Breast epithelium (tissue), 4 donors: ENCODE measurements around the gene NR0B1. TPM values are rescaled to one million over a fixed set of nuclear protein-coding genes. Genes with fewer than 3 reads are reported as not detected.

Experiments
- DNase-seq, 2 donors: peaks; one replicate each; pipeline ENCODE4 v3.0.0-alpha.2; 2019; ENCODE audit warnings: low spot score in 2 of 2
- H3K27ac ChIP-seq, 2 donors: fragments of 200-600 bp; sonication (generic) in 1 of 2; one replicate each; pipeline ENCODE4 v1.5.1; 2016 to 2019; ENCODE audit warnings: mild to moderate bottlenecking in 1 of 2
- H3K27me3 ChIP-seq, 2 donors: fragments of 200-600 bp; sonication (generic) in 1 of 2; one replicate each; pipeline versions ENCODE4 v1.5.1 to v1.6.0; 2017 to 2019; ENCODE audit warnings: control low read depth in 1 of 2, mild to moderate bottlenecking in 1 of 2
- H3K36me3 ChIP-seq: fragments of 200-600 bp; one replicate; pipeline ENCODE4 v1.5.1; 2019
- H3K4me1 ChIP-seq, 2 donors: fragments of 200-600 bp; sonication (generic); one replicate each; pipeline ENCODE4 v1.5.1; 2016 to 2019; ENCODE audit warnings: control low read depth in 1 of 2
- H3K4me3 ChIP-seq, 3 donors: fragments of 200-600 bp; sonication (generic); 1 replicate in 2 of 3; 2 replicates in 1 of 3; pipeline ENCODE4 v1.5.1; 2016 to 2019; ENCODE audit warnings: mild to moderate bottlenecking in 3 of 3, moderate library complexity in 2 of 3
- H3K9me3 ChIP-seq, 2 donors: fragments of 200-600 bp; sonication (generic) in 1 of 2; one replicate each; pipeline ENCODE4 v1.5.1; 2016 to 2019; ENCODE audit warnings: control low read depth in 1 of 2
- POLR2A ChIP-seq: fragments of 450-650 bp; IDR thresholded peaks from one replicate; pipeline ENCODE4 v1.6.1; 2016; ENCODE audit warnings: antibody characterized with exemption, mild to moderate bottlenecking, moderate library complexity
- POLR2AphosphoS5 ChIP-seq, 3 donors: sonication (generic); formaldehyde crosslinking; IDR thresholded peaks; one replicate each; pipeline ENCODE4 v1.6.1; 2017; ENCODE audit warnings: antibody characterized with exemption in 3 of 3
- intact Hi-C: fragments of 100-400 bp; cut with DNase I; formaldehyde crosslinking; loops from one replicate; pipeline ENCODE4 v1.15.1; 2023; ENCODE audit warnings: low total_unique reads
- total RNA-seq, 3 donors: library from RNA; depleted of rRNA; stranded (reverse); fragments of >200 nt; gene quantifications; one replicate each; pipeline ENCODE4 v1.1.0, GENCODE V29; 2016
- TF ChIP-seq, protein P1 (sequence below), 3 donors: fragments of 450-650 bp; IDR thresholded peaks; one replicate each; pipeline ENCODE4 v1.5.1; 2016 to 2017; ENCODE audit warnings: antibody characterized with exemption in 3 of 3, mild to moderate bottlenecking in 3 of 3, moderate library complexity in 3 of 3

The NR0B1 gene, protein sequence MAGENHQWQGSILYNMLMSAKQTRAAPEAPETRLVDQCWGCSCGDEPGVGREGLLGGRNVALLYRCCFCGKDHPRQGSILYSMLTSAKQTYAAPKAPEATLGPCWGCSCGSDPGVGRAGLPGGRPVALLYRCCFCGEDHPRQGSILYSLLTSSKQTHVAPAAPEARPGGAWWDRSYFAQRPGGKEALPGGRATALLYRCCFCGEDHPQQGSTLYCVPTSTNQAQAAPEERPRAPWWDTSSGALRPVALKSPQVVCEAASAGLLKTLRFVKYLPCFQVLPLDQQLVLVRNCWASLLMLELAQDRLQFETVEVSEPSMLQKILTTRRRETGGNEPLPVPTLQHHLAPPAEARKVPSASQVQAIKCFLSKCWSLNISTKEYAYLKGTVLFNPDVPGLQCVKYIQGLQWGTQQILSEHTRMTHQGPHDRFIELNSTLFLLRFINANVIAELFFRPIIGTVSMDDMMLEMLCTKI
- total RNA-seq = not detected

DNA sequence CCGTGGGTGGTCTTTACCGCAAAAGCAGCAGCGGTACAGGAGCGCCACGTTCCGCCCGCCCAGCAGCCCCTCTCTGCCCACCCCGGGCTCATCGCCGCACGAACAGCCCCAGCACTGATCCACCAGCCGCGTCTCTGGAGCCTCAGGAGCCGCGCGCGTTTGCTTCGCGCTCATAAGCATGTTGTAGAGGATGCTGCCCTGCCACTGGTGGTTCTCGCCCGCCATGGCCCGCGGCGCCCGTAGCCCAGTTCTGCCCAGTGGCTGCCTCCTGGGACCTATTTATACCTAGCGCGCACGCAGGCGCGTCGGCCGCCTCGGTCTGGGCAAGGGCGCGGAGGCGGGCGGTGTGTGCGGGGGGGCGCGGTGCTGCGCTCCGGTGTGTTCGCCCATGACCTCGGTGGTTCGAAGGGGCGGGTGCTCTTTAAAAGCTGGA, at the start of gene NR0B1:
NR0B1 (minus strand) TSS at position 252 of the 433 bp plus-strand sequence; CDS start at position 225, 27 bp downstream.
- H3K27me3 ChIP-seq = peaks cover 3 to 36% of the 10 kb centered on the region in 2 donors
- TF ChIP-seq POLR2A (no peak), POLR2AphosphoS5 (IDR thresholded peaks at IDR 0.05) (no peak)
- TF ChIP-seq, protein P1, sequence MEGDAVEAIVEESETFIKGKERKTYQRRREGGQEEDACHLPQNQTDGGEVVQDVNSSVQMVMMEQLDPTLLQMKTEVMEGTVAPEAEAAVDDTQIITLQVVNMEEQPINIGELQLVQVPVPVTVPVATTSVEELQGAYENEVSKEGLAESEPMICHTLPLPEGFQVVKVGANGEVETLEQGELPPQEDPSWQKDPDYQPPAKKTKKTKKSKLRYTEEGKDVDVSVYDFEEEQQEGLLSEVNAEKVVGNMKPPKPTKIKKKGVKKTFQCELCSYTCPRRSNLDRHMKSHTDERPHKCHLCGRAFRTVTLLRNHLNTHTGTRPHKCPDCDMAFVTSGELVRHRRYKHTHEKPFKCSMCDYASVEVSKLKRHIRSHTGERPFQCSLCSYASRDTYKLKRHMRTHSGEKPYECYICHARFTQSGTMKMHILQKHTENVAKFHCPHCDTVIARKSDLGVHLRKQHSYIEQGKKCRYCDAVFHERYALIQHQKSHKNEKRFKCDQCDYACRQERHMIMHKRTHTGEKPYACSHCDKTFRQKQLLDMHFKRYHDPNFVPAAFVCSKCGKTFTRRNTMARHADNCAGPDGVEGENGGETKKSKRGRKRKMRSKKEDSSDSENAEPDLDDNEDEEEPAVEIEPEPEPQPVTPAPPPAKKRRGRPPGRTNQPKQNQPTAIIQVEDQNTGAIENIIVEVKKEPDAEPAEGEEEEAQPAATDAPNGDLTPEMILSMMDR (IDR thresholded peaks at IDR 0.05) = no peak
- no peaks in the 10 kb centered on the region for H3K9me3 ChIP-seq
- peak within 1 kb of the TSS; percentile 22 to 59 (median 42) for H3K4me3 ChIP-seq
- no peak for DNase-seq
- intact Hi-C loops = no loop called here
- no peaks in the 10 kb centered on the region for H3K36me3 ChIP-seq
- H3K27ac ChIP-seq = no peak within 1 kb of the TSS
- no peaks in the 10 kb centered on the region for H3K4me1 ChIP-seq

DNA sequence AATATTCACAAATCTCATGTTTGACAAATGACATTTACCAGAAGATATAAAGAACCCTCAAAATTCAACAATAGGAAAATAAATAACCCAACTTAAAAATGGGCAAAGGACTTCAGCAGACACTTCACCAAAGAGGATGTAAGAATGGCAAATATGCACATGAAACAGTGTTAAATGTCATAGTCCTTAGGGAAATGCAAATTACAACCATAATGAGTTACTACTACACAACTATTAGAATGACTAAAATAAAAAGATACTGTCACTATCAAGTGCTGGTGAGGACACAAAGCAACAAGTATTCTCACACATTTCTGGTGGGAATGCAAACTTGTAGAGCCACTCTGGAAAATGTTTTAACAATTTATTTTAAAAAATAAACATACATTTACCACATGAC, 40.8 kb upstream of the NR0B1 start:
- intact Hi-C loops = no loop called here

DNA sequence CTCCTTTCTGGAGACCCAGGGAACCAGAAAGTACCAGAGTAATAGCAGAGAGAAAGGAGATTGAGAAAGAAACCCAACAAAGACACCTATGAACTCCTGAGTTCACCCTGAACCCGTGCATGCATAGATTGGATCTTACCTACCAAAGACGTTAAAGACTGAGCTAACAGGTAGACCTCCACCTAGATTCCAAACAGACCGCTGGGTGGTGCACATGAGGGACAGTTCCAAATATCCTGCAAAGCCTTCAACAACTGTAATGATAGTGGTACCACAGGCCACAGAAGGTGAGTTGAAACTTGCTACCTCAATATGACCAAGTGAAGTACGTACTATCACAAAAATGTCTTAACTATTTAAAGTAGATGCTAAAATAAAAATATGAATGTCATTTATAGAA, 34.0 kb upstream of the NR0B1 start:
- no peak for DNase-seq
- intact Hi-C loops = no loop called here
- no peak overlapping the region for H3K4me3 ChIP-seq
- no peak for TF ChIP-seq POLR2AphosphoS5 (IDR thresholded peaks at IDR 0.05)
- TF ChIP-seq, protein P1 (IDR thresholded peaks at IDR 0.05) = no peak
- TF ChIP-seq POLR2A = no peak
- H3K36me3 ChIP-seq = no peaks in the 10 kb centered on the region
- H3K4me1 ChIP-seq = no peaks in the 10 kb centered on the region
- no peaks in the 10 kb centered on the region for H3K9me3 ChIP-seq
- H3K27me3 ChIP-seq = peaks cover 0 to 11% of the 10 kb centered on the region in 2 donors
- H3K27ac ChIP-seq = no peak overlapping the region

More for the DNA sequence above, 40.8 kb upstream of the NR0B1 start:
- H3K36me3 ChIP-seq = no peaks in the 10 kb centered on the region
- DNase-seq = no peak
- no peaks in the 10 kb centered on the region for H3K27me3 ChIP-seq
- H3K27ac ChIP-seq = no peak overlapping the region
- no peak overlapping the region for H3K4me3 ChIP-seq
- peaks cover 11 to 30% of the 10 kb centered on the region in 2 donors for H3K9me3 ChIP-seq
- no peak for TF ChIP-seq POLR2AphosphoS5 (IDR thresholded peaks at IDR 0.05)
- no peaks in the 10 kb centered on the region for H3K4me1 ChIP-seq

DNA sequence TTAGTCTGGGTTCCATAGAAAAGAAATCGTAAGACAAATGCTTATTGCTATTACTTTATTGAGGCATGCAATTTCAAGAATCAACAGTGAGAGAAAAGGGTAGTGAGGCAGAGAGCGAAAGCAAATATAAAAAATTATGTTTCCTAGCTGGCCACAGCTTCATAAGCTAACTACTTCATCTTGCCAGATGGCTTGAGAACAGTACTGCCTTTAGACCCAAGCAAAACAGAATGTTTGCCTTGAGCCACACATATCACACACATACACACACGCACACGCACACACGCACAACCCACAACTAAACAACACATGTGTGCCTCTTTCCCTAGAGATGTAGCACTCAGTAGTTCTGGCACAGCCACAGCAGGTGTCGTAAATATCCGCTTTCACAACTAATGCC, 31.6 kb upstream of the NR0B1 start:
- intact Hi-C loops = no loop called here
- no peak for DNase-seq
- Histone ChIP-seq H3K27ac (no peak overlapping the region), H3K4me1 (no peaks in the 10 kb centered on the region), H3K9me3 (no peaks in the 10 kb centered on the region), H3K36me3 (no peaks in the 10 kb centered on the region), H3K4me3 (no peak overlapping the region), H3K27me3 (peaks cover 0 to 11% of the 10 kb centered on the region in 2 donors)
- TF ChIP-seq POLR2A (no peak), POLR2AphosphoS5 (IDR thresholded peaks at IDR 0.05) (no peak)

DNA sequence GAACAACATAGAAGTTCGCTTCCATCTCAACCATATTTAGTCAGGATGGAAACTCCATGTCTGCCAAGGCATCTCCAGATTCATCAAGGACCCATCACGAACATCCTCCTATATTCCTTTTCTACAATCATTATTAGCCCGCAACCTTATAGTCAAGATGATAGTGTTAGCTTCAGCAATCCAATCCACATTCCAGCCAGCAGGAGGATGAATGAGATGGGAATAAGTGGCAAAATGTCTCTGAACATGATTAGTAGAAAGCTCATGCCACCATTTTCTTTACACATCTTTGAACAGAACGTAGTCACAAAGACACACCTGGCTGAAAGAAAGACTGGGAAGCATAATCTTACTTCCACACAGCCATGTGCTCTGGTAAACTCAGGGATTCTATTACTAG, 18.6 kb upstream of the NR0B1 start:
- H3K36me3 ChIP-seq = no peaks in the 10 kb centered on the region

DNA sequence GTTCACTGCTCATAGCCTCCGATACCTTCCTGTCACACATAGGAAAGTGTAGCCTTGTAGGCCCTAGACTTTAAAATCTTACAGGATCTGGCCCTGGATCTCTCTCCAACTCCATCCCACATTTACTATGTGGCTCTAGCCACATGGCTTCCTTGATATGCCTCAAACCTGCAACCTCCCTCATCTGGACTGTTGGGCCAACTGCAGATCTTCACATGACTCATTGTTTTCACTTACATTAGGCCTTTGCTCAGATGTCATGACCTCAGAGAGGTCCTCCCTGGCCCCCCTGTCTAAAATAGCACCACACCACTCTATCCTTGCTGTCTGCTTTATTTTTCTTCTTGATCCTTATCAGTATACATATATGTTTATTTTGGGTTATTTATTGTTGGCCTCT, 8.1 kb upstream of the NR0B1 start:
- Histone ChIP-seq H3K4me3 (no peak overlapping the region), H3K4me1 (no peaks in the 10 kb centered on the region), H3K9me3 (no peaks in the 10 kb centered on the region), H3K36me3 (no peaks in the 10 kb centered on the region), H3K27ac (no peak overlapping the region), H3K27me3 (peaks cover 0 to 5% of the 10 kb centered on the region in 2 donors)
- intact Hi-C loops = no loop called here
- TF ChIP-seq, protein P1 (IDR thresholded peaks at IDR 0.05) = no peak
- no peak for TF ChIP-seq POLR2A
- no peak for TF ChIP-seq POLR2AphosphoS5 (IDR thresholded peaks at IDR 0.05)
- no peak for DNase-seq

More for the DNA sequence above, 18.6 kb upstream of the NR0B1 start:
- Histone ChIP-seq H3K27ac (no peak overlapping the region), H3K27me3 (peaks cover 0 to 2% of the 10 kb centered on the region in 2 donors), H3K4me3 (no peak overlapping the region), H3K4me1 (no peaks in the 10 kb centered on the region), H3K9me3 (no peaks in the 10 kb centered on the region)
- intact Hi-C loops = no loop called here
- TF ChIP-seq POLR2AphosphoS5 (IDR thresholded peaks at IDR 0.05) = no peak
- no peak for DNase-seq
